Measurements from ENCODE around the gene ASAP3. TPM values are rescaled to one million over a fixed set of nuclear protein-coding genes. Genes with fewer than 3 reads are reported as not detected.

ASAP3 gene
- total and polyA plus RNA-seq, 9 of the 15 experiments (the other 6 are each of a cell fraction or from before 2014, with no cell fraction given): 1.7 to 31.2 (median 17.4) TPM

DNA sequence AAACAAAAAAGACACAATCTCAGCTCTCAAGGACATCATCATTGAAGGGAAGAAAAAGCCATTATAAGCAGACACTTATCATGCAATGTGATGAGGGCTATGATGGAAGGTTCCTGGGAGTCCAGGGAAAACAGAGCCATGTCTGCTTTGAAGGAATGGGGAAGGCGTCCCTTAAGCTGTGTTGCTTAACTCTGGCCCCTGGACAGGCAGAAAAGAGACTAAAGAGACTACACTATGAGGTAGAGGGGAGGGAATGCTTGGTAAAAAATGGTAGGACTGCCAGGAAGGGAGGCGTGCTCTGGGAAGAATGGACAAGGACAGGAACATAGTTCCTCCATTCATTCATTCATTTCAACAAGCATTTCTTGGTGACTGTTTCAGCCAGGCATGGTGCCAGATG lies 21.2 kb downstream of the ASAP3 start:
- no TSS peak for BruUV-seq (replicated peaks)
- no peak for FAIRE-seq
- ATAC-seq: no peak
- Histone ChIP-seq H3K4me2 (ENCODE audit: insufficient read depth, low read length) (no peak overlapping the region), H3K9me3 (replicated peaks; ENCODE audit: control insufficient read depth, insufficient read depth, low read depth, low read length) (no peaks in the 10 kb centered on the region), H3K4me1 (replicated peaks in 1 of 2; ENCODE audit: control insufficient read depth in 2 of 2, insufficient read depth in 2 of 2, low read length in 2 of 2) (no peaks in the 10 kb centered on the region), H3K27me3 (ENCODE audit: control insufficient read depth in 2 of 2, insufficient read depth in 2 of 2, low read length in 2 of 2) (no peaks in the 10 kb centered on the region), H4K20me1 (replicated peaks; ENCODE audit: control insufficient read depth, insufficient read depth, low read length) (no peaks in the 10 kb centered on the region), H3K9ac (ENCODE audit: insufficient read depth in 1 of 2, low read depth in 2 of 2, low read length in 2 of 2) (no peak overlapping the region), H3K4me3 (no peak overlapping the region), H2AFZ (ENCODE audit: low read depth, low read length) (no peak overlapping the region), H3K79me2 (ENCODE audit: control insufficient read depth, insufficient read depth, low read length) (no peaks in the 10 kb centered on the region), H3K9me1 (ENCODE audit: control insufficient read depth, insufficient read depth, low read length) (no peaks in the 10 kb centered on the region), H3K36me3 (ENCODE audit: control insufficient read depth, insufficient read depth, low read length) (no peaks in the 10 kb centered on the region), H3K27ac (ENCODE audit: extremely low read depth, low read depth, low read length) (no peak overlapping the region)
- 34% methylated on average over 2 of the region's 2 CpGs for WGBS (ENCODE audit: insufficient coverage, low coverage, missing lambda C conversion rate)
- TF ChIP-seq NCOA6 (IDR thresholded peaks at IDR 0.05) (no peak), ZNF165 (CRISPR knock-in tag; IDR thresholded peaks at IDR 0.05; ENCODE audit: borderline replicate concordance) (no peak), CSDE1 (IDR thresholded peaks at IDR 0.05) (no peak), DNMT1 (IDR thresholded peaks at IDR 0.05) (no peak), TEAD2 (tag; IDR thresholded peaks at IDR 0.05) (no peak), KLF10 (CRISPR knock-in tag; IDR thresholded peaks at IDR 0.05) (no peak), ZNF121 (CRISPR knock-in tag; conservative IDR thresholded peaks at IDR 0.05) (no peak), KAT2B (IDR thresholded peaks at IDR 0.05; ENCODE audit: low read depth, low read length) (no peak), SLC30A9 (CRISPR knock-in tag; IDR thresholded peaks at IDR 0.05) (no peak), SP1 (CRISPR knock-in tag; IDR thresholded peaks at IDR 0.05) (no peak), DIDO1 (tag; IDR thresholded peaks at IDR 0.05; ENCODE audit: low read depth) (no peak), PML (IDR thresholded peaks at IDR 0.05; ENCODE audit: low read length) (no peak), ZC3H8 (IDR thresholded peaks at IDR 0.05) (no peak), ZSCAN32 (CRISPR knock-in tag; IDR thresholded peaks at IDR 0.05) (no peak)
- TF ChIP-seq, protein P1, sequence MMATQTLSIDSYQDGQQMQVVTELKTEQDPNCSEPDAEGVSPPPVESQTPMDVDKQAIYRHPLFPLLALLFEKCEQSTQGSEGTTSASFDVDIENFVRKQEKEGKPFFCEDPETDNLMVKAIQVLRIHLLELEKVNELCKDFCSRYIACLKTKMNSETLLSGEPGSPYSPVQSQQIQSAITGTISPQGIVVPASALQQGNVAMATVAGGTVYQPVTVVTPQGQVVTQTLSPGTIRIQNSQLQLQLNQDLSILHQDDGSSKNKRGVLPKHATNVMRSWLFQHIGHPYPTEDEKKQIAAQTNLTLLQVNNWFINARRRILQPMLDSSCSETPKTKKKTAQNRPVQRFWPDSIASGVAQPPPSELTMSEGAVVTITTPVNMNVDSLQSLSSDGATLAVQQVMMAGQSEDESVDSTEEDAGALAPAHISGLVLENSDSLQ (IDR thresholded peaks at IDR 0.05): no peak
- TF ChIP-seq, protein P2, sequence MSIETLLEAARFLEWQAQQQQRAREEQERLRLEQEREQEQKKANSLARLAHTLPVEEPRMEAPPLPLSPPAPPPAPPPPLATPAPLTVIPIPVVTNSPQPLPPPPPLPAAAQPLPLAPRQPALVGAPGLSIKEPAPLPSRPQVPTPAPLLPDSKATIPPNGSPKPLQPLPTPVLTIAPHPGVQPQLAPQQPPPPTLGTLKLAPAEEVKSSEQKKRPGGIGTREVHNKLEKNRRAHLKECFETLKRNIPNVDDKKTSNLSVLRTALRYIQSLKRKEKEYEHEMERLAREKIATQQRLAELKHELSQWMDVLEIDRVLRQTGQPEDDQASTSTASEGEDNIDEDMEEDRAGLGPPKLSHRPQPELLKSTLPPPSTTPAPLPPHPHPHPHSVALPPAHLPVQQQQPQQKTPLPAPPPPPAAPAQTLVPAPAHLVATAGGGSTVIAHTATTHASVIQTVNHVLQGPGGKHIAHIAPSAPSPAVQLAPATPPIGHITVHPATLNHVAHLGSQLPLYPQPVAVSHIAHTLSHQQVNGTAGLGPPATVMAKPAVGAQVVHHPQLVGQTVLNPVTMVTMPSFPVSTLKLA (conservative IDR thresholded peaks at IDR 0.05): no peak
- TF ChIP-seq, protein P3, sequence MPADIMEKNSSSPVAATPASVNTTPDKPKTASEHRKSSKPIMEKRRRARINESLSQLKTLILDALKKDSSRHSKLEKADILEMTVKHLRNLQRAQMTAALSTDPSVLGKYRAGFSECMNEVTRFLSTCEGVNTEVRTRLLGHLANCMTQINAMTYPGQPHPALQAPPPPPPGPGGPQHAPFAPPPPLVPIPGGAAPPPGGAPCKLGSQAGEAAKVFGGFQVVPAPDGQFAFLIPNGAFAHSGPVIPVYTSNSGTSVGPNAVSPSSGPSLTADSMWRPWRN (IDR thresholded peaks at IDR 0.05; ENCODE audit: low read depth): no peak
- TF ChIP-seq, protein P4, sequence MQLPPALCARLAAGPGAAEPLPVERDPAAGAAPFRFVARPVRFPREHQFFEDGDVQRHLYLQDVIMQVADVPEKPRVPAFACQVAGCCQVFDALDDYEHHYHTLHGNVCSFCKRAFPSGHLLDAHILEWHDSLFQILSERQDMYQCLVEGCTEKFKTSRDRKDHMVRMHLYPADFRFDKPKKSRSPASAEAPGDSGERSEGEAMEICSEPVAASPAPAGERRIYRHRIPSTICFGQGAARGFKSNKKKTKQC (CRISPR knock-in tag; IDR thresholded peaks at IDR 0.05): no peak
- in situ Hi-C loops (cut with MboI): no loop called here
- intact Hi-C loops (cut with micrococcal nuclease): no loop called here
- ChIA-PET POLR2A (interaction anchor here (0.6 kb wide), 1 partner anchor 210 kb away, joined by 3 read pairs; no protein-coding TSS in a partner anchor), CTCF (ENCODE audit: low intra/inter-chr PET ratio) (no interaction called here)
- DNase-seq (ENCODE audit: extremely low read depth in 1 of 4, low spot score in 3 of 4): no peak
